IMR-90 (cell line): Measurements from ENCODE around the gene INHBC. TPM values are rescaled to one million over a fixed set of nuclear protein-coding genes. Genes with fewer than 3 reads are reported as not detected.

Experiments used
- ATAC-seq: fragments of 200-7000 bp; cut with Tn5 transposase; 2 replicates; pipeline ENCODE4 v1.9.1; 2020; ENCODE audit warnings: low read depth, mild to moderate bottlenecking, moderate library complexity
- BruUV-seq: library from RNA; stranded (reverse); fragments of 400-500 nt; replicated peaks from 2 replicates; lab custom pipeline; 2021; lab: Mats Ljungman, UMichigan
- CTCF ChIA-PET: fragments of 300-600 bp; formaldehyde crosslinking; extraction: SDS; loops from one replicate; lab custom pipeline; 2021; ENCODE audit warnings: antibody characterized with exemption; lab: Yijun Ruan, JAX
- POLR2A ChIA-PET: fragments of 300-600 bp; sonication (Branson Sonifier 250); formaldehyde crosslinking; loops from one replicate; lab custom pipeline; 2022; ENCODE audit warnings: antibody characterized with exemption; ENCODE audit not compliant: unreplicated experiment; lab: Charles Lee
- DNase-seq: peaks from one replicate; pipeline ENCODE4 v3.0.0; 2013
- H2AFZ ChIP-seq: replicated peaks from 2 replicates; pipeline ENCODE3; 2013; ENCODE audit warnings: low read length, mild to moderate bottlenecking; ENCODE audit not compliant: poor library complexity
- H2AK5ac ChIP-seq: 2 replicates; pipeline ENCODE4 v1.6.1; 2013; ENCODE audit warnings: low read depth, low read length, inconsistent platforms
- H2AK9ac ChIP-seq: replicated peaks from 2 replicates; pipeline ENCODE3; 2013; ENCODE audit warnings: mild to moderate bottlenecking, low read depth, low read length, moderate library complexity; ENCODE audit not compliant: poor library complexity
- H2BK120ac ChIP-seq: 2 replicates; pipeline ENCODE4 v1.6.1; 2013; ENCODE audit warnings: low read depth, low read length, inconsistent platforms
- H2BK15ac ChIP-seq: 3 replicates; pipeline ENCODE4 v1.6.1; 2013; ENCODE audit warnings: low read depth, low read length, inconsistent platforms
- H2BK20ac ChIP-seq: 2 replicates; pipeline ENCODE4 v1.6.1; 2013; ENCODE audit warnings: low read depth, mild to moderate bottlenecking, inconsistent platforms, low read length, moderate library complexity
- H2BK5ac ChIP-seq: 2 replicates; pipeline ENCODE4 v1.6.1; 2013; ENCODE audit warnings: mild to moderate bottlenecking, low read depth, low read length, inconsistent platforms; ENCODE audit not compliant: poor library complexity, severe bottlenecking
- H3K14ac ChIP-seq: replicated peaks from 2 replicates; pipeline ENCODE4 v1.6.1; 2013; ENCODE audit warnings: low read depth, low read length, inconsistent platforms
- H3K18ac ChIP-seq: 2 replicates; pipeline ENCODE4 v1.6.1; 2013; ENCODE audit warnings: low read depth, low read length, control low read depth
- H3K23ac ChIP-seq: 2 replicates; pipeline ENCODE4 v1.6.1; 2013; ENCODE audit warnings: low read depth, low read length, inconsistent platforms
- H3K27ac ChIP-seq: 2 replicates; pipeline ENCODE4 v1.5.1; 2013; ENCODE audit warnings: mild to moderate bottlenecking, control low read depth, low read length; ENCODE audit not compliant: insufficient read depth
- H3K27me3 ChIP-seq: 2 replicates; pipeline ENCODE4 v1.6.1; 2013; ENCODE audit warnings: low read length; ENCODE audit not compliant: control insufficient read depth, insufficient read depth
- H3K36me3 ChIP-seq: 2 replicates; pipeline ENCODE4 v1.6.1; 2013; ENCODE audit warnings: low read length, mixed read lengths; ENCODE audit not compliant: control insufficient read depth, insufficient read depth
- H3K4ac ChIP-seq: 2 replicates; pipeline ENCODE4 v1.6.1; 2013; ENCODE audit warnings: low read depth, low read length, inconsistent platforms
- H3K4me1 ChIP-seq: 2 replicates; pipeline ENCODE4 v1.6.1; 2013; ENCODE audit warnings: low read length, mixed read lengths; ENCODE audit not compliant: control insufficient read depth, insufficient read depth
- H3K4me2 ChIP-seq: 2 replicates; pipeline ENCODE4 v1.6.1; 2013; ENCODE audit warnings: low read depth, mild to moderate bottlenecking, control low read depth, low read length, moderate library complexity
- H3K4me3 ChIP-seq: 2 replicates; pipeline ENCODE4 v1.5.1; 2013; ENCODE audit warnings: low read depth, mild to moderate bottlenecking, control low read depth, low read length, moderate library complexity; ENCODE audit not compliant: insufficient read depth
- H3K56ac ChIP-seq: 2 replicates; pipeline ENCODE4 v1.6.1; 2013; ENCODE audit warnings: low read length, inconsistent platforms; ENCODE audit not compliant: insufficient read depth; ENCODE audit errors: extremely low read depth
- H3K79me1 ChIP-seq, 2 experiments: 2 replicates each; pipeline ENCODE4 v1.6.1; 2013; ENCODE audit warnings: low read length in 2 of 2, inconsistent platforms in 1 of 2, low read depth in 1 of 2
- H3K9ac ChIP-seq: 2 replicates; pipeline ENCODE4 v1.6.1; 2013; ENCODE audit warnings: low read depth, low read length, control low read depth
- H3K9me1 ChIP-seq: 2 replicates; pipeline ENCODE4 v1.6.1; 2013; ENCODE audit warnings: low read length, inconsistent platforms; ENCODE audit not compliant: insufficient read depth
- H3K9me3 ChIP-seq: 2 replicates; pipeline ENCODE4 v1.6.1; 2013; ENCODE audit warnings: low read length; ENCODE audit not compliant: control insufficient read depth, insufficient read depth
- H4K20me1 ChIP-seq: 2 replicates; pipeline ENCODE4 v1.6.1; 2013; ENCODE audit warnings: low read length, inconsistent platforms; ENCODE audit not compliant: insufficient read depth
- H4K5ac ChIP-seq: 2 replicates; pipeline ENCODE4 v1.6.1; 2013; ENCODE audit warnings: mild to moderate bottlenecking, low read depth, low read length, control low read depth
- H4K8ac ChIP-seq, 2 experiments: 2 replicates each; pipeline ENCODE4 v1.6.1; 2013; ENCODE audit warnings: low read depth in 2 of 2, low read length in 2 of 2, control low read depth in 1 of 2, inconsistent platforms in 1 of 2
- H4K91ac ChIP-seq: 2 replicates; pipeline ENCODE4 v1.6.1; 2013; ENCODE audit warnings: low read depth, low read length, inconsistent platforms; ENCODE audit not compliant: insufficient read depth
- BHLHE40 ChIP-seq: fragments of 150-350 bp; IDR thresholded peaks from 2 replicates; pipeline ENCODE4 v1.6.1; 2016; ENCODE audit warnings: mild to moderate bottlenecking, low read depth, low read length
- CHD1 ChIP-seq: IDR thresholded peaks from 2 replicates; pipeline ENCODE4 v1.6.1; 2012; ENCODE audit warnings: low read depth, low read length, improper control_type of control experiment
- ELK1 ChIP-seq: fragments of 150-350 bp; IDR thresholded peaks from 2 replicates; pipeline ENCODE4 v1.6.1; 2016; ENCODE audit warnings: low read depth, mild to moderate bottlenecking, low read length, moderate library complexity, borderline replicate concordance
- FOS ChIP-seq: fragments of 150-350 bp; IDR thresholded peaks from 2 replicates; pipeline ENCODE4 v1.6.1; 2016; ENCODE audit warnings: low read depth, low read length
- MAZ ChIP-seq: IDR thresholded peaks from 2 replicates; pipeline ENCODE4 v1.6.1; 2012; ENCODE audit warnings: low read depth, mild to moderate bottlenecking, low read length, improper control_type of control experiment, moderate library complexity, borderline replicate concordance
- POLR2A ChIP-seq: IDR thresholded peaks from 2 replicates; pipeline ENCODE4 v1.6.1; 2012; ENCODE audit warnings: mild to moderate bottlenecking, low read depth, low read length
- RAD21 ChIP-seq: IDR thresholded peaks from 2 replicates; pipeline ENCODE4 v1.6.1; 2012; ENCODE audit warnings: low read length, improper control_type of control experiment
- RCOR1 ChIP-seq: IDR thresholded peaks from 2 replicates; pipeline ENCODE4 v1.6.1; 2012; ENCODE audit warnings: mild to moderate bottlenecking, low read length, improper control_type of control experiment; ENCODE audit not compliant: insufficient replicate concordance
- RFX5 ChIP-seq: IDR thresholded peaks from 2 replicates; pipeline ENCODE4 v1.8.0; 2012; ENCODE audit warnings: low read depth, mild to moderate bottlenecking, low read length, moderate library complexity
- SMC3 ChIP-seq: fragments of 150-350 bp; IDR thresholded peaks from 2 replicates; pipeline ENCODE4 v1.6.1; 2016; ENCODE audit warnings: low read depth, mild to moderate bottlenecking, antibody characterized with exemption, low read length, moderate library complexity
- USF2 ChIP-seq: fragments of 150-350 bp; IDR thresholded peaks from 2 replicates; pipeline ENCODE4 v1.6.1; 2017; ENCODE audit warnings: mild to moderate bottlenecking, antibody characterized with exemption, low read length, low read depth
- WGBS, 2 experiments: methylation state at CpG; one replicate each; pipeline versions ENCODE4 v1.1.5 to v1.1.7; 2013; ENCODE audit warnings: missing lambda C conversion rate in 2 of 2; ENCODE audit not compliant: insufficient read length in 1 of 2; ENCODE audit errors: extremely low coverage in 2 of 2; 5-methylcytosine and 5-hydroxymethylcytosine counted together
- dilution Hi-C: fragments of 300-500 bp; cut with HindIII; formaldehyde crosslinking; loops from one replicate; pipeline ENCODE4 v1.14.3; 2018; ENCODE audit warnings: low sequenced_read_pairs; ENCODE audit not compliant: unreplicated experiment
- in situ Hi-C: fragments of 300-500 bp; cut with MboI; formaldehyde crosslinking; loops from 3 replicates; pipeline ENCODE4 v1.14.3; 2019; ENCODE audit warnings: low sequenced_read_pairs, inconsistent platforms, mixed read lengths
- intact Hi-C: fragments of 100-400 bp; cut with micrococcal nuclease; formaldehyde crosslinking; loops from 2 replicates; pipeline ENCODE4 v1.10.0; 2022
- polyA plus RNA-seq, 3 experiments: library from polyadenylated mRNA; depleted of rRNA; stranded (reverse); fragments of >200 nt; gene quantifications; 2 replicates each; pipeline ENCODE4 v1.2.3, GENCODE V29; 2012; ENCODE audit warnings: low replicate concordance in 1 of 3
- total RNA-seq: library from RNA; depleted of rRNA; stranded (reverse); fragments of >200 nt; gene quantifications from 2 replicates; pipeline ENCODE4 v1.2.3, GENCODE V29; 2012

Gene INHBC
- total and polyA plus RNA-seq, 2 of the 4 experiments (the other 2 are of a cell fraction), result 0.09 TPM; not detected in 1

GRCh38 chr12:57415088-57415487 lies 19.5 kb upstream of the INHBC start:
- H3K79me1 ChIP-seq, result peaks cover 30 to 69% of the 10 kb centered on the region in 2 experiments
- peaks cover 1% of the 10 kb centered on the region; the same call in 1 of the 2 replicates for H3K36me3 ChIP-seq
- H4K5ac ChIP-seq, result no peak overlapping the region
- peaks cover 13% of the 10 kb centered on the region; the same call in 1 of the 2 replicates for H4K20me1 ChIP-seq
- no peak overlapping the region for H3K27ac ChIP-seq
- no peak overlapping the region for H3K4me2 ChIP-seq
- H2BK120ac ChIP-seq, result no peak overlapping the region
- ATAC-seq, result no peak
- no CpG with 5 or more reads among the region's 2 CpGs for WGBS, 2 experiments
- no peak for DNase-seq
- in situ Hi-C loops, result no loop called here
- no peak overlapping the region for H3K18ac ChIP-seq
- TF ChIP-seq RCOR1 (no peak), RAD21 (no peak), USF2 (no peak), SMC3 (no peak), ELK1 (no peak), POLR2A (no peak), BHLHE40 (no peak), FOS (no peak), CHD1 (no peak), RFX5 (no peak), MAZ (no peak)
- H3K23ac ChIP-seq, result no peak overlapping the region
- no peak overlapping the region for H2BK15ac ChIP-seq
- 0 out of 2 replicates have a peak, but pooled peaks cover 4% of the 10 kb centered on the region for H3K9me1 ChIP-seq
- 0 out of 2 replicates have a peak, but pooled peaks cover 3% of the 10 kb centered on the region for H3K4me1 ChIP-seq
- no peaks in the 10 kb centered on the region for H3K27me3 ChIP-seq
- H4K91ac ChIP-seq, result no peak overlapping the region
- intact Hi-C loops, result no loop called here
- dilution Hi-C loops, result no loop called here
- no peak overlapping the region for H3K14ac ChIP-seq
- H2BK20ac ChIP-seq, result no peak overlapping the region
- no peaks in the 10 kb centered on the region for H3K9me3 ChIP-seq
- BruUV-seq, result no TSS peak
- H2BK5ac ChIP-seq, result no peak overlapping the region
- ChIA-PET POLR2A (no interaction called here), CTCF (interaction anchor here (0.6 kb wide), 1 partner anchor 20 kb away, joined by 6 read pairs; no protein-coding TSS in a partner anchor)
- H3K56ac ChIP-seq, result no peak overlapping the region
- H3K4me3 ChIP-seq, result no peak overlapping the region
- no peak overlapping the region for H2AK5ac ChIP-seq
- H3K4ac ChIP-seq, result no peak overlapping the region
- H4K8ac ChIP-seq, result no peak overlapping the region
- H2AK9ac ChIP-seq, result no peak overlapping the region
- H3K9ac ChIP-seq, result no peak overlapping the region
- H2AFZ ChIP-seq, result no peak overlapping the region
